NCI-H2196 treated with DMSO at 0.1 percent for 48 hours (cell line): ENCODE measurements around the gene CALR3.
"Not testable (repeated sequence)": the region's sequence is repeated elsewhere in the genome, so short reads cannot be mapped to it uniquely, and the experiment has no call there.

ENCODE experiments used
- DNase-seq: peaks from one replicate; lab custom pipeline; 2025; ENCODE audit not compliant: unreplicated experiment; lab: John Stamatoyannopoulos, UW

Gene CALR3

DNA sequence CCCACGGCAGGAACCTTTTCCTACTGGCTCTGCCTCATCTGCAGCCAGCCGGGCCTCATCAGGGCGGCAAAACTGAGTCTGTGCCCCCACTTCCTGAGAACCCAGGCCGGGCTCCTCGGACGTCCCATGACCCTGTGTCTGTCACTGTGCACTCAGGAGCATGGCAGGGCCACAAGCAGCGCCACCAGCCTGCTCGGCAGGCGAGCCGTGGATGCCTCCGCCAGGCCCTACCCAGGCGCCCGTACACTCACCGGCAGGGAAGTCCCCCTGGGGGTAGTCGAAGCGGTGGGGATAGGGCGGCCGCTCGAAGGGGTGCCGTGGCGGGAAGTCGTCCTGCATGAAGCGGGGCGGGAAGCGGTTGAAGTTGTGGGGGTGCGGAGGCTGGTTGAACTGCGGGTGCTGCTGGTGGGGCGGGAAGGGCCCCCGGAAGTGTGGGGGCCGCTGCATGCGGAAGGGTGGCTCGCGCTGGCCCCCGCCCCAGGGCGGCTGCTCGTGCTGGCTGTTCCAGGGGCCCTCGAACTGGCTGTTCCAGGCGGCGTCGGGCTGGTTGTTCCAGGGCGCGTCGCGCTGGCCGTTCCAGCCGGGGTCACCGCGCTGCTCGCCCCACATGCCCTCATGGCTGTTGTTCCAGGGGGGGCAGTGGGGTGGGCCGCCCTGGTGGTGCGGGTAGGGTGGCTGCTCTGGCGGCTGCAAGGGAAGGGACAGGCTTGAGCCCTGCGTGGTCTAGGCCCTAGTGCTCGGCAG lies 29.2 kb upstream of the CALR3 start:
- DNase-seq: no peak

DNA sequence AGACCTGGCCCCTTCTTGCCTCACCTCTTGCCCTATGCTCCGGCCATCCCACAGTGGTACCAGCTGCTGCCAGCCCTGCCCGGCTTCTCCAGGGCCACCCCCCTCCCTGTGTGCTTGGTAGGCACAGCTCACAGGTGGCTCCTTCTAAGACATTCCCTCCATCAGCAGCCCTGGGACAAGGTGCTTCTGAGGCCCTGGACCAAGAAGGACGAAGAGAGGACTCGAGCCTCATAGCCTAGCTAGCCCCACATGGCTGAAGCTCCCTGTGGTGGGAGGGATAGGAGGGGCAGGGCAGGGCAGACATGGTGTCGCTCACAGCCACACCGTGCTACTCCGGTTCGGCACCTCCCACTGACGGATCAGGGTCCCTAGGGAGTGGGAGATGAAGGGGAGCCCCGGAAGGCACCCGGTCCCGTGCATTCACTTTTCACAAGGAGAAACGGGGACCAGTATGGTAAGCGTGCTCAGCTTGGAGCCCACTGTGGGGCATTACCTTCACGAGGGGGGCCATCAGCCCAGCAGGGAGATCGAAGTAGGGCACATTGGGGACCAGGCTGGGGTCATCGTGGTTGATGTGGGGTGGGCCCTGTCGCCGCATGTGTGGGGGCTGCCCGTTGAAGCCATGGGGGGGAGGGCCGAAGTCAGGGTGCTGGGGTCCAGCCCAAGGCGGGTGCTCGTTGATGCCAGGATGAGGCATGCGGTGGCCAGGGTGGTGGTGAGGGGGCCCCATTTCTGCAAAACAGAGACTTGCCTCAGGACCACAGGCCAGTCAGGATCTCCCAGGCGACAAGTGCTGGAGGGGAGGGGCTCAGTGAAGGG lies 26.8 kb upstream of the CALR3 start:
- no peak for DNase-seq

DNA sequence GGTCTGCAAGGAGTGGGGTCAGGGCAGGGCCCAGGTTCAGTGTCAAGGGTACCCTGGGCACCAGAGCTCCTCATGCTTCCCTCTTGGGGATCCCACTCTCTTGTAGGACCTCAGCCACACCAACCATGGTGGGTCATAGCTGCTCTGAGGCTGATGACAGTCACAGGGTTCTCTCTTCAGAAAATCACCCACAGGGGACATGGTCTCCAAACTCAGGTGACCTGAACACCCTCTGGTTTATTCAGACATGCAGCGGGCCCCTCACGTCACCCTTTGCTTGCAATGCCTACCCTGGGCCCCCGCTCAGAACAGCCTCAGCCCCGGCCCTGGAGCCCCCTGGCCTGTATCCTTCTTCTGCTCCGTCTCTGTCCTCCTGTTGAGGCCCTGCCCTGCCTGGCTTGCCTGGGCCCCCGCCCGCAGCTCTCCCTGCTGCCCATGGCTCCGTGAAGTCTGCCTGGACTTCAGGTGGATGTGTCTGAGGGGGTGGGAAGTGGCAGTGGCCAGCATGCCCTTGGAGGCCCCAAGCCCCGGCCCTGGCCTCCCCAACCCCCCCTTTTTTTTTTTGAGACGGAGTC lies 25.8 kb upstream of the CALR3 start:
- no peak for DNase-seq

DNA sequence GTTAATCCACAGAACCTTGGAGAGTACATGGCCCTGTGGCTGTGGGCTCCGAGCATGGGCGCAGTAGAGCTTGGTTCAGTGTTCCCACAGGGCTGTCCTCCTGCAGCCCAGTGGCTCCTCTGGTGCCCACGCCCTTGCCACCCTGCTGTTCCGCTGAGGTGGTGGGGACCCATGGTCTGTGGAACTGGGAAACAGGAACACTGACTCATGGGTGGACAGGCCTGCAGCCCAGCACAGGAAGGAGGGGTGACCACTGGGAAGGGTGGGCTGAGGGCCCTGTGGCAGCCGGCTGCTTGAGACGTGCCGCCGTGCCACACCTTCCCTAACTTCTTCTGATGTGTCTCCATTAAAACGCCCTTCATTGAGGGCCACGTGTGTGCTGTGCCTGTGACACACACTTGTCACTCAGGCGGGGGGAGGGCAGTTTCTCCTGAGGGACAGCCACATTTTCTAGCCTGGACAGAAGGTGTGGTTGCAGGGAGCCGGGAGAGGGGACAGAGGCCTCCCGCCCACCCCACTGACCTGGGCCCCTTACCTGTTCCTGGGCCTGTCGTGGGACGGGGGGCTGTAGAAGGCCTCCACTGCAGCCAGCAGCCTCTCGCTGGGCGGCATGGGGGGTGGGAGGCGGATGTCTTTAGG lies 25.1 kb upstream of the CALR3 start:
- DNase-seq: no peak

DNA sequence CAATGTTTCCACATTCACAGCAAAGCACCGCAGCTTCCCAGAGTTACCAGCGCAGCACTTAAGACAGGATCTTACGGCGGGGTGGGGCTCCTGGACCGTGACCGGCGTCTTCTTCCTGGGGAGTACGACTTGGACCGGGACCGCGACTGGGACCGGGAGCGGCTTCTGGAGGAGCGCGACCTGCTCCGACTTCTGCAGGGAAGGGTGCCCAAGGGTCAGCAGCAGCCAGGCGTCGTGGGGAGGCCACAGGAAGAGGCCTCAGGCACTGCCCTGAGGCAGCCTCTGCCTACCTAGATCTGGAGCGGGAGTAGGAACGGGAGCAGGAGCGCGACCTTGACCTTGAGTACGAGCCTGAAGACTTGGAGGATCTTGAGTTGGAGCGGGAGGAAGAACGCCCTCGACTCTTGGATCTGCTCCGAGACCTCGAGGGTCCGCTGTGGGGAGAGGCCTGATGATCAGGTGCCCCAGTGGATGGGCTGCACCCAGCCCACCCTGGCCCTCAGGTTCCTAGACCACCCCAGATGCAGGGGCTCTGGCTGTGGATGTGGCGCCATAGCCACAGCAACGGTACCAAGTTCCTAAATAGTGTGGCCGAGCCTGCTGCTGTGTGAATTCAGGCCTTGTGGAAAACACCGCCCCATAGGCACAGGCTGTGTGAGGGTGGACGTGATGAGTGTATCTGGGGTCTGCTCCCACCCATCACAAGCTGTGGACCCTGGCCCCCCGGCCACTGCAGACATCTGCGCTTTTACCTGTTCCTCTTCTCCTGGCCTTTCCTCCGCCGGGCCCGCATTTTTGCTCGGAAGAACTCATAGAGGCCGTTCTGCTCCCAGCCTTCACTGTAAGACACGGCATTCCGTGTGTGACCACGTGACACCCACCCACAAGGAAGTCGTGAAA lies 24.4 kb upstream of the CALR3 start:
- DNase-seq: no peak

DNA sequence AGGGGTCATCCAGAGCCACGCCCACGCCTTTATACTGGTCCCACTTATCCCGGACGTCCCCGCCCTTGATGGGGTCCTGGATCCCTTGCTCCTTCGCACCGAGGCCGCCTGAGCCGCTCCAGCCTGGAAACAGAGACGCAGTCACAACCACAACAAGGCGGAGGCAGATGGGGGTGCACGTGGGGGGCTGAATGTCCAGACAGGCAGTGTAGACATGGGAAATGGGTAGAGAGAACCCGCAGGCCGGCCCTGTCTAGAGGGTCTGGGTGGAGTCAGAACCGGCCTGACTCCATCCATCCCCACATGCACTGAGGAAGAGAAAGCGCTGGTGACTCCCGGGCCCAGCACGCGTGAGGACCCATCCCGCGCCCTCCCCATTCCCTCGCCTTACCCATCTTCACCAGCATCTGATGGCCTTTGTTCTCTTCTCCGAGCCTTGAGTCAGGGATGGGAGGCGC lies 23.3 kb upstream of the CALR3 start:
- no peak for DNase-seq

DNA sequence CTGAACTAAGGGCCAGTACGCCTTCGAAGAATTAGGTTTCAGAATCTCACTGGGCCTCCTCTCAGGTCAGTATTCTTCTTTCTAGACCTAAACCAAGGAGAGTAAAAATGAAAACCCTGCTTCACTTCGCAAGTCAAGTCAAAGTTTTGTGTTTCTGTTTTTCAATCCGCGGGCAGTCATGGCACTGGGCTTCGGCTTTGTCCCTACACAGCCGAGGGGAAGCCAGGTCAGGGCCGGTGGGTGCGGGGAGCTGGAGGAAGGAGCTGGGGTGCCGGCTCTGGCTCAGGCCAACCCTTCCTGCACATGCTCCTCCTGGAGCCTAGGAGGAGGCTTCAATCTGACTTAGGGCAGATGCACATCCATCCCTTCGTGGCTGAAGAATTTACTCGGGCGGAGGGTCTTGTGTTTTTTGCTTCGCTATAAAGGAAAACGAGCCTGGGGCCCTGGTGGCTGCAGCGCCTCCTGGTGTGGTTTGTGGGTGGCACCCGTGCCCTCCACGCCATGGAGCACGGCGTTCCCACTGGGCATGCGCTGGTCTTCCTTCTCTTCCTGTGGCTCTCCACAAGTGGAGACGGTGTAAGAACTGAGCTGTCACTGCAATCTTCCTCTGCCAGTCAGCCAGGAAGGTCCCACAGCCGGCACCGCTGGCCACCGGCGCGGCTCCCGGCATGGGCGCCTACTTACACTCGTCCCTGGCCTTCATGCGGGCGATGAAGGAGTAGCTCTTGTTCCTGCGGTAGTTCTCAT lies 22.7 kb upstream of the CALR3 start:
- no peak for DNase-seq

DNA sequence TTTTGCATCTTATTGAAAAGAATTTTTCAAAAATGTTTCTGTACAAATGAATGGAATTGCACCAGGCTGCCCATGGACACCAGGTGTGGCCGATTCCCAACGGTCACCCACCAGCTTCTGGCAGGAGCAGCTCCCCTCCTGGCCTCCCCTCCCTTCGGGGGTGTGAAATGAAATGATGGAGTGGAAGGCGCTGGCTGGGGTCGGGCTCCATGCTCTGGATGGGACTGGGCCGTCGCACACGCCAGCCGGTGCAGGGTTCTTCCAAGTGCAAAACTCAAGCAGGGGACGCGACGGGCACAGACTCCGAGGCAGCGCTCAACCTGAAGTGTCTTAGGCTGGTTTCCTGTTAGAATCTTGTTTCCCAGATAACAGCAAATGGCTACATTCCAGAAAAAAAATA lies 22.1 kb upstream of the CALR3 start:
- DNase-seq: no peak

DNA sequence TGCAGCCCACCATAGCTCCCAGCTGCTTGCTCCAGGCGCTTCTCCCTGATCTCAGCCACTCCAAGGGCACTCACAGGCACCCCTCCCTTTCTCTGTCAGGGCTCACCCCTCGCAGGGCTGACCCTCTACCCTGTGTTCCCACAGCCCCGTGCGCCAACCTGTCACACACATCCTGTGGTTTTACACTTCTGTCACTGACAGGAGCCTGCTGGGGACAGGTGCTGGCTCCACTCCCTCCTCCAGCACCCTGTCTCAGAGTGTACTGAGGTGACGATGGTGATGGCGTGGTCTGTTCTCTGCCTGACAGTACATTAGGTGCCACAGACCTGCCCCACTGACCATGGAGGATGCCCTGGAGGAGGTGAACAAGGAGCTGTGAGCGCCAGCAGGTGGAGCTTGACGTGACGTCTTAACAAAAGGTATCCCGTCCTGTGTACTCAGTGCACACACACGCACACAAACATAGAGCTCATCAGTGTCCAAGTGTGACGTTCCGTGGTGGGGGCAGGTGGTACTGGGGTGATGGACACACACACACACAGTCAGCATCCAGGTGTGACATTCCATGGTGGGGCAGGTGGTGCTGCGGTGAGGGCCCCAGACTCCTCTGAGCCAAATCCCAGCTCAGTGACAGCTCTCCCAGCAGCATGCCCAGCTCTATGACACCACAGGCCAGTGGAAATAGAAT lies 21.1 kb upstream of the CALR3 start:
- DNase-seq: no peak

DNA sequence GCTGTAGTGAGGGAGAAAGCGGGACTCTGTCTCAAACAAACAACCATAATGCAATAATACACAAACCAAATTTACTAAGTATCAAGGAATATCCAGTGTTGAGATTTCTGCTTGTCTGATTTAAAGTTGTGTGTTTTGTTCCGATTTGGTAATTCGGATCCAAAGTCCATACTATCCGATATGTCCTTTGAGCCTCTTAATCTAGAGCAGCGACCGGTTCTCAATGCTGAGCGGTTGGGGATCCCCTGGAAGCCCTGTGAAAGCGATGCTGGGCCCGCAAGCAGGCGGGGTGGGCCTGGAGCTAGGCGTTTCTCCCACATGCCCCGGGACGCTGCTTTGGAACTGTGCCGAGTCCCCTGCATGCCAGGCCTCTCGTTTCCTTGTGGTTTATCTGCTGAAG lies 20.4 kb upstream of the CALR3 start:
- no peak for DNase-seq

DNA sequence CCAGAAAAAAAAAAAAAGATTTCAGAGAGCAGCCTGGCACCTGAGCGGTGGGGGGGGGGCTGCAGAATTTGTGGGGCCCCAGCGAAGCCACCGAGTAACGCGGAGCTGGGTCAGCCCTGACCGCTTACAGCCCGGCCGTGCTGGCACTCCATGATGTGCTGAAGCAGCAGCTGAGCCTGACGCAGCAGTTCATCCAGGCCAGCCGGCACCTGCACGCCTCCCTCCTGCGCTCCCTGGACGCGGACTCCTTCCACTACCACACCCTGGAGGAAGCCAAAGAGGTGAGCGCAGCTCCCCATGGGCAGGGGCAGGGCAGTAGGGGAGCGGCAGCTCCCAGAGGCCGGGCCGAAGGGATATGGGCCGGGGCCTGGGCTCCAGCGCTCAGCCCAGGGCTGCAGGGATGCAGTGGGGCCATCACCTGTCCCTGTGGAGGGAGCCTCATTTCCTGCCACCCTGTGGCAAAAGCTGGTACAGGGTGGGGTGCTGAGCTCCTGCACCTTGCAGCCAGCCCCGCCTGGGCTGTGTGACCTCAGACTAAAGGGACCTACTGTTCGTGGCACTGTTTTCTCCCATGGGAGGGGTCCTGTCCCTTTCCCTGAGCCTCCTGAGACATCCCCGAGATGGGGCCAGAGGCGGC lies 18.5 kb upstream of the CALR3 start:
- DNase-seq: no peak

DNA sequence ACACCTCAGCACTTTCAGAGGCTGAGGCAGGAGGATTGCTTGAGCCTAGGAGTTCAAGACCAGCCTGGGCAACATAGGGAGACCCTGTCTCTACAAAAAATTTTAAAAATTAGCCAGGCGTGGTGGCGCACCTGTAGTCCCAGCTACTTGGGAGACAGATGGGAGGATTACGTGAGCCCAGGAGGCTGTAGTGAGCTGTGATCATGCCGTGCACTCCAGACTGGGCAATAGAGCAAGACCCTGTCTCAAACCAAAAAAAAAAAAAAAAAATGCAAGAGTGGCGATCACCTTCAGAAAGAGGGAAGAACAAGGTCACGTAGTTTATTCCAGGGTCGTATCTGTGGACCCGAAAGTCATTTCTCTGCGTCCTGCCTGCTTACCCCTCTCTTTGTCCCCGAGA lies 16.6 kb upstream of the CALR3 start:
- not testable (repeated sequence) for DNase-seq

DNA sequence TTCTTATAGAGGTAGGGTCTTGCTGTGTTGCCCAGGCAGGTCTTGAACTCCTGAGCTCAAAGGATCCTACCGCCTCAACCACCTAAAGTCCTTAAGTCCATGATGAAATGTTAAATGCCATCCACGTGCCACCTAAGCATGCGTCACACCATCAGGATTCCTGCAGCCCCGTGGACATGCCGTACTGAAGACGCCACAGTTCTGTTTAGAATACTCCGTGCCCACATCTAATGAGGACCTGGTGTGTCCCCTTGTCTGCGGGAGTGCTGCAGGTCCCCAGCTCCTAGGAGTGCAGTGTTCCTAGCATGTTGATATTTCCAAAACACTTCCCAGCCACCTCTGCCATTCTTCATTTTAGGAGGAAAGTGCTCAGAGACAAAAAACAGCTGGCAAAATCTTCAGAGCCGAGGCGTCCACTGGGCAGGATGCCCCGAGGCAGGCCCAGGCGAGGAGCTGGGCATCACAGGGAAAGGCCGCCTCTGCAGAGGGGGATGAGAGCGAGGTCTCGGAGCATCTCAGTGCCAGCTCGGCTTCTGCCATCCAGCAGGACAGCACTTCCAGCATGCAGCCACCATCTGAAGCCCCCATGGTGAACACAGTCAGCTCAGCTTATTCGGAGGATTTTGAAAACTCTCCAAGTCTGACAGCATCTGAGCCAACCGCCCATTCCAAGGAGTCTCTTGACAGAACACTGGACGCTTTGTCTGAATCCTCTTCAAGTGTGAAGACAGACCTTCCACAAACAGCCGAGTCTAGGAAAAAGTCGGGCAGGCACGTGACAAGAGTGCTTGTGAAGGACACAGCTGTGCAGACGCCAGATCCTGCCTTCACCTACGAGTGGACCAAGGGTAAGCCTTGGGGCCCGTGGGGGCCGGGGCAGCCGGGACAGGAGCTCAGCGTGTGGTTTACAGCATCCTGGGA lies 13.4 kb upstream of the CALR3 start:
- DNase-seq: no peak

DNA sequence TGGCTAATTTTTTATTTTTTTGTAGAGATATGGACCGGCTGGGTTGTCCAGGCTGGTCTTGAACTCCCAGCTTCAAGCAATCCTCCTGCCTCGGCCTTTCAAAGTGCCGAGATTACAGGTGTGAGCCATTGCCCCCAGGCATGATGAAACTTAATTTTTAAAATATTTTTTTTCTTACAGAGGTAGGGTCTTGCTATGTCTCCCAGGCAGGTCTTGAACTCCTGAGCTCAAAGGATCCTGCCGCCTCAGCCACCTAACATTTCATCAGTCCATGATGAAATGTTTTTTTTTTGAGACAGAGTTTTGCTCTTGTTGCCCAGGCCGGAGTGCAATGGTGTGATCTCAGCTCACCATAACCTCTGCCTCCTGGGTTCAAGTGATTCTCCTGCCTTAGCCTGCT lies 12.6 kb upstream of the CALR3 start:
- no peak for DNase-seq

DNA sequence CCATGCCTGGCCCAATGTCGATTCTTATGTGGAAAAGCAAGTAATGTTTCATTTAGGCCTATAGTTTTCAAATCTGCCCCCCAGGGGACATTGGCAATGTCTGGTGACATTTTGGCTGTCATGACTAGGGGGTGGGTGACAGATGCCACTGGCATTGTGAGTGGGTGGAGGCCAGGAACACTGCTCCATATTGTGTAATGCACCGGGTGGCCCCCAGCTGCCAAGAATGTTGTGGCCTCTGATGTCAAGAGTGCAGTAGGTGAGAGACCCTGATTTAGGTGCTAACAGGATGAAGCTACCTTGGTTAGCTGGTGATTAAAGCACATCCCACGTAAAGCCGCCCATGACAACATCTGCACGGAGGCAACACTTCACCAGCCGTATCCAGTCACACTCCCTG lies 11.0 kb upstream of the CALR3 start:
- no peak for DNase-seq

DNA sequence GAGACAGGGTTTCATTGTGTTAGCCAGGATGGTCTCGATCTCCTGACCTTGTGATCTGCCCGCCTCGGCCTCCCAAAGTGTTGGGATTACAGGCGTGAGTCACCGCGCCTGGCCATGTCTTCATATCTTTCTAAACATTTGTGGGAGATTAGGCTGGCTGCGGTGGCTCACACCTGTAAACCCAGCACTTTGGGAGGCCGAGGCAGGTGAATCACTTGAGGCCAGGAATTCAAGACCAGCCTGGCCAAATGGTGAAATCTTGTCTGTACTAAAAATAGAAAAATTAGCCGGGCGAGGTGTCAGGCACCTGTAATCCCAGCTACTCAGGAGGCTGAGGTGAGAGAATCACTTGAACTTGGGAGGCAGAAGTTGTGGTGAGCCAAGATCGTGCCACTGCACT lies 10.2 kb upstream of the CALR3 start:
- not testable (repeated sequence) for DNase-seq

DNA sequence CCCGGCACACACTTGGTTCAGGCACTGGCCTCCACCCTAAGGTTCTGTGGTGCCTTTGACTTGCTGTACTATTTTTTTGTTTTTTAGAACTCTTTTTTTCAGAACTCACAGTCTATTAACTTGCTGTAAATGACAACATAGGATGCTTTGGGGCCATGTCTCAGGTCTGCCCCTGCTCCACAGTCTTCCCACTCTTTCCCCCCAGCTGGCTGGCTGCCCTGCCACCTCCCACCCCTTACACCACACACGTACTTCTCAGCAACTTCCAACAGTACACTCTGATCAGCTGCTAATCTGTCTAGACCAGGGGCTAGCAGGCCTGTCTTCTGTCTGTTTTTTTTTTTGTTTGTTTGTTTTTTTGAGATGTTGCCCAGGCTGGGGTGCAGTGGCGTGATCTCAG lies 8.3 kb upstream of the CALR3 start:
- no peak for DNase-seq

DNA sequence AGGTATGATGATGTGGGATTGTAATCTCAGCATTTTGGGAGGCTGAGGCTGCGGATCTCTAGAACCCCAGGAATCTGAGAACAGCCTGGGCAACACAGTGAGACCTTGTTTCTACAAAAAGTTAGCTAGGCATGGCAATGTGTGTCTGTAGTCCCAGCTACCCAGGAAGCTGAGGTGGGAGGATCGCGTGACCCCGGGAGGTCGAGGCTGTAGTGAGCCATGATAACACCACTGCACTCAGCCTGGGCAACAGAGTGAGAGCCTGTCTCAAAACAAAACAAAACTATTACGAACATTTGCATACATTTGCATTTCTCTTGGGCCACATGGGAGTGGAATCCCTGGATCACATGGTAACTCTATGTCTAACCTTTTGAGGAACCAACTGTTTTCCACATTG lies 1.9 kb upstream of the CALR3 start:
- no peak for DNase-seq
